Bronchial epithelial cell (primary cell): ENCODE measurements around the gene RUFY4. TPM values are rescaled to one million over a fixed set of nuclear protein-coding genes. Genes with fewer than 3 reads are reported as not detected.

Source experiments
- DNase-seq: peaks from one replicate; pipeline ENCODE4 v3.0.0-alpha.2; 2010; ENCODE audit warnings: low read depth
- FAIRE-seq: peaks from 2 replicates; lab custom pipeline; 2011; peaks lifted over from hg19 to GRCh38; lab: Jason Lieb, UNC
- H3K27me3 ChIP-seq: 2 replicates; pipeline ENCODE4 v1.5.1; 2011; ENCODE audit warnings: low read length; ENCODE audit not compliant: control insufficient read depth, insufficient read depth
- H3K36me3 ChIP-seq: 2 replicates; pipeline ENCODE4 v1.5.1; 2011; ENCODE audit warnings: low read length; ENCODE audit not compliant: control insufficient read depth, insufficient read depth
- H3K4me3 ChIP-seq: 2 replicates; pipeline ENCODE4 v1.5.1; 2011; ENCODE audit warnings: mild to moderate bottlenecking, low read depth, low read length, control low read depth
- CTCF ChIP-seq: IDR thresholded peaks from 2 replicates; pipeline ENCODE4 v1.5.1; 2011; ENCODE audit warnings: mild to moderate bottlenecking, moderate library complexity, low read length, control low read depth, inconsistent platforms; ENCODE audit not compliant: insufficient read depth, severe bottlenecking
- total RNA-seq: library from RNA; depleted of rRNA; stranded (reverse); fragments of >200 nt; gene quantifications from 2 replicates; pipeline ENCODE4 v1.2.1, GENCODE V29; 2014

The RUFY4 gene
- total RNA-seq, 1 donor from 2014 or later, result not detected

GRCh38 chr2:218079943-218080913 is 11.2 kb downstream of the RUFY4 start:
- DNase-seq, result no peak
- FAIRE-seq, result no peak
- H3K27me3 ChIP-seq, result no peaks in the 10 kb centered on the region
- H3K4me3 ChIP-seq, result no peak overlapping the region
- no peak for TF ChIP-seq CTCF
- H3K36me3 ChIP-seq, result no peaks in the 10 kb centered on the region

GRCh38 chr2:218081063-218081462 is 12.0 kb downstream of the RUFY4 start:
- no peak for TF ChIP-seq CTCF
- no peaks in the 10 kb centered on the region for H3K27me3 ChIP-seq
- no peaks in the 10 kb centered on the region for H3K36me3 ChIP-seq
- no peak for DNase-seq
- FAIRE-seq, result no peak
- H3K4me3 ChIP-seq, result no peak overlapping the region

- DNase-seq (no peak), FAIRE-seq (no peak)
- TF ChIP-seq CTCF, result no peak
- Histone ChIP-seq H3K27me3 (no peaks in the 10 kb centered on the region), H3K4me3 (no peak overlapping the region), H3K36me3 (no peaks in the 10 kb centered on the region)
These were observed 12.6 kb downstream of the RUFY4 start for GRCh38 chr2:218081695-218082094.

- FAIRE-seq, result no peak
- no peak for TF ChIP-seq CTCF
These were observed 13.7 kb downstream of the RUFY4 start for GRCh38 chr2:218082586-218083351.

GRCh38 chr2:218083352-218083676 is 14.3 kb downstream of the RUFY4 start:
- no peaks in the 10 kb centered on the region for H3K36me3 ChIP-seq
- no peak overlapping the region for H3K4me3 ChIP-seq
- FAIRE-seq (no peak), DNase-seq (no peak)
- TF ChIP-seq CTCF, result no peak
- no peaks in the 10 kb centered on the region for H3K27me3 ChIP-seq

More at GRCh38 chr2:218082586-218083351, 13.7 kb downstream of the RUFY4 start:
- no peaks in the 10 kb centered on the region for H3K27me3 ChIP-seq
- H3K36me3 ChIP-seq, result no peaks in the 10 kb centered on the region
- DNase-seq, result no peak
- no peak overlapping the region for H3K4me3 ChIP-seq
